Stimulated activated CD4-positive, alpha-beta T cell treated with anti-CD3 and anti-CD28 coated beads, TNF-alpha, amount 100 ng/mL, for 24 hours (primary cell): ENCODE data around the gene INTS1.
A peak's percentile ranks its signal among the peaks of the same experiment; 100 is the strongest.

Experiments used
- DNase-seq, 3 experiments: peaks; one replicate each; pipeline ENCODE4 v3.0.0-alpha.2; 2020; ENCODE audit warnings: low read depth in 3 of 3

Gene INTS1

GRCh38 chr7:1541431-1542162 is 37.4 kb upstream of the INTS1 start:
- DNase-seq: no peak

GRCh38 chr7:1540776-1541271 is 36.6 kb upstream of the INTS1 start:
- DNase-seq: no peak

DNA sequence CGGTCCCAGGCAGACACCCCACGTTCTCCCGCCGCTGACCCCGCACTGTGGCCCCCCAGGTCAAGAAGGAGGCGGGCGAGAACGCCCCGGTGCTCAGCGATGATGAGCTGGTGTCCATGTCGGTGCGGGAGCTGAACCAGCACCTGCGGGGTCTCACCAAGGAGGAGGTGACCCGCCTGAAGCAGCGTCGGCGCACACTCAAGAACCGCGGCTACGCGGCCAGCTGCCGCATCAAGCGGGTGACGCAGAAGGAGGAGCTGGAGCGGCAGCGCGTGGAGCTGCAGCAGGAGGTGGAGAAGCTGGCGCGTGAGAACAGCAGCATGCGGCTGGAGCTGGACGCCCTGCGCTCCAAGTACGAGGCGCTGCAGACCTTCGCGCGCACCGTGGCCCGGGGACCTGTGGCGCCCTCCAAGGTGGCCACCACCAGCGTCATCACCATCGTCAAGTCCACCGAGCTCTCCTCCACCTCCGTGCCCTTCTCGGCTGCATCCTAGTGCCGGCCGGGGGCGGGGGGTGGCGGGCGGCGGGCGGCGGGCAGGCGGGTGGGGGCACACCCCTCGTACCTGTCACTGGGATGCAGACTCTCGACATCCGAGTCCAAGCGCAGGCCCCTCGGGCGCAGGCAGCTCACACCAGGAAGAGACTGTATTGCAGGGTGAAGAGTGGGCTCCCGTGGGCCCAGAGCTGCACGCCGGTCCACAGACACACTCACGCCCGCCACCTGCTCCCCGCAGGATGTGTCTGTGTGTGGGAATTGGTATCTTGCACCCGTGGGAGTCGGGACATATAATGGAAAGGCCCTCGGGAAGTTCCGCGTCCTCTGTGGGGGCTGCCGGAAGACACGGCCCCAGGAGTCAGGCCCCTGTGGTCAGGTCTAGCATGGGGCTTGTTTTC is 35.9 kb upstream of the INTS1 start:
- no peak for DNase-seq

DNA sequence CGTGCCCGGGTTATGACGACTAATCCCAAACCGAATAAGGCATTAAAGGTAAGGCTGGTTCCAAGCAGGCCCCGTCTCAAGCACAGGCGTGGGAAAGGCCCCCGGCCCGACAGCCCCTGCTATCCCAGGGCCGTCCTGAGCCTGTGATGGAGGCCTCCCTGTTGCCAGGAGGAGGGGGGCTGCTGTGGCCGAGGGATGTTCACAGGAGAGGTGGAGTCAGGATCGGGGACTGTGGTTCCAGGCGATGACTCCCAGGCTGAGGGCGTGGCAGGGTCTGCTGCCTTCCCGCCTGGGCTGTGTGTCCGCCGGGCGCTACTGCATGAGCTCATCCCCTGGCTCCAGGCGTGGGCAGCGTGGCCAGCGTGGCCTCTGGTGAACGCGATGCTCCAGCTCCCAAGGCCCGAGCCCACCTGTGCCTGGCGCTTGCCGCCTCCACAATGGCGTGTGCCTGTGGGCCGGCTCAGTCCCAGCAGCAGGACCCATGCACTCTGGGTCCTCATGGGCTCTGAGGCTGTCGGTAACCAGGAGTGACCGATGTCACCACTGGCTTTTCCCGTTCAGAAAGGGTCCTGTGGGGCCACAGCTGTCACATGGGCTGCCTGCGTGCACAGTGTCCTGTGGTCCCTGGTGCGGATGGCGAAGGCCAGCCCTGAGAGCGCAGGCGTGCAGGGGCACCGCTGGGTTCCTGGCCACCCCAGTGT is 35.1 kb upstream of the INTS1 start:
- no peak for DNase-seq

- DNase-seq: no peak
Measured at GRCh38 chr7:1538544-1539180, 34.5 kb upstream of the INTS1 start.

- no peak for DNase-seq
Measured at GRCh38 chr7:1537535-1538412, 33.6 kb upstream of the INTS1 start.

GRCh38 chr7:1536743-1537534 is 32.8 kb upstream of the INTS1 start:
- DNase-seq: no peak

DNA sequence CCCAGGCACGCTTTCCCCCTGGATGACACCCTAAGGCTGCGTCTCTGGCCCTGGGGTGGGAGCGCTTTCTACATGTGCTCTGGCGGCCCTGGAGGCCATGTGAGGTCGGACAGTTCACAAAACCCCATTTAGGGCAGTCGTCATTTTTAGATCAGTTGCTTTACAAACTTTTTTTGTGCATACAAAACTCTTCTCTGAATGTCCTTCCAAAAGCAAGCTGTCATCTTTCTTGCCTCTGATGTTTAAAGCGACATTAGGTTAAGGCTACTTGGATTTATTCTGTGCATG is 32.2 kb upstream of the INTS1 start:
- no peak for DNase-seq

- DNase-seq: no peak
Measured at GRCh38 chr7:1535701-1536454, 31.7 kb upstream of the INTS1 start.

DNA sequence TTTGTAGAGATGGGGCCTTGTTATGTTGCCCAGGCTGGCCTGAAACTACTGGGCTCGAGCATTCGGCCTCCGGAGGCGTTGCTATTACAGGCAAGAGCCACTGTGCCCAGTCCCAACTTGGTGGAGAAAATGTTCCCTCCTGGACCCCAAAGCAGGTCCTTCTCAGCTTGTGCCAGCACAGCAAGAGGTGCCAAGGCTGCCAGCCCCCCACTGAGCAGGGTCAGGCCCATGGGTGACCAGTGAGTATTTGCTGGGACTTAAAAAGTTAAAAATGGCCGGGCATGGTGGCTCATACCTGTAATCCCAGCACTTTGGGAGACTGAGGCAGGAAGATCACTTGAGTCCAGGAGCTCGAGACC is 30.9 kb upstream of the INTS1 start:
- no peak for DNase-seq

DNA sequence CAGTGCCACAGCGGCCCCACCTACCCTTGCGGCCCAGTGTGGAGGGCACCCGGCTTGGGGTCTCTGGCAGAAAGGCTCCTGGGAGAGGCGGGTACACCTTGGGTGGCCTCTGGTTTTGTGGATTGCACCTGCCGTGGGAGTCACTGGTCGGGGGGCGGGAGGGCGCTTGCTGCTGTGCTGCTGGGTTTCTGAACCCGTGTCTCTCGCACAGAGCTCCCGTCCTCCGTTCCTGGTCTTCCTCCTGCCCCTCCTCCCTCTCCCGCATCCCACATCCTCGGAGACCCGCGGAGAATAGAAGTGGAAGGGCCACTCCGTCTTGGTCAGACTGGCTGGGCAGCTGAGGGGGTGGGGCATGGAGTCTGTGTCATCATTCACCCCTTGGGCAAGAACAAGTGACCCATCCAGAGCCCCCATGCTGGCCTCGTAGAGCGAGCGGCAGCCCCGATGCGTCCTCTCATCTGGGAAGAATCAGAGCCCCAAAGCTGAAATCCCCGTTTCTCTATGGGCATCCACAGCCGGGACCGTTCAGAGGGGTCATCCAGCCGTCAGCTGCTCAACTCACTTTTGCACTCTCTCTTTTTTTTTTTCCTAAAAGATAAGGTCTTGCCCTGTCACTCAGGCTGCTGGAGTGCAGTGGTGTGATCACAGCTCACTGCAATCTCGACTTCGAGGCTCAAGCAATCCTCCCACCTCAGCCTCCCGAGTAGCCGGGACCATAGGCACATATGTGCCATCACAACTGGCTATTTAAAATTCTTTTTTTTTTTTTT is 30.3 kb upstream of the INTS1 start:
- no peak for DNase-seq

GRCh38 chr7:1533547-1534329 is 29.5 kb upstream of the INTS1 start:
- peak in 1 of 3 experiments; percentile 39 for DNase-seq

DNA sequence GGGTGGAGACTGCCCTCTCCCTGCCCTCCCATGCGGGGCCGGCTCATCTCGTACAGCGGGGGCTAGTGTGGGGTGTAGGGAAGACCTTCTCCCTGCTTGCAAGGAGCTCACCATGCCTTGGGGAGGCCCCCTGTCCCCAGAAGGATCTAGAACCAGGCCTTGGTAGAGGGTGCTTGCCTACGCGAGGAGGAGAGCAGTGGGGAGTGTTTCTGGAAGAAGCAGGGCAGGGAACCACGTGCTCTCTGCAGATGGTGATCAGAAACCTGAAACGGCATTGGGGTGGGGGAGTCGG is 29.0 kb upstream of the INTS1 start:
- no peak for DNase-seq

DNA sequence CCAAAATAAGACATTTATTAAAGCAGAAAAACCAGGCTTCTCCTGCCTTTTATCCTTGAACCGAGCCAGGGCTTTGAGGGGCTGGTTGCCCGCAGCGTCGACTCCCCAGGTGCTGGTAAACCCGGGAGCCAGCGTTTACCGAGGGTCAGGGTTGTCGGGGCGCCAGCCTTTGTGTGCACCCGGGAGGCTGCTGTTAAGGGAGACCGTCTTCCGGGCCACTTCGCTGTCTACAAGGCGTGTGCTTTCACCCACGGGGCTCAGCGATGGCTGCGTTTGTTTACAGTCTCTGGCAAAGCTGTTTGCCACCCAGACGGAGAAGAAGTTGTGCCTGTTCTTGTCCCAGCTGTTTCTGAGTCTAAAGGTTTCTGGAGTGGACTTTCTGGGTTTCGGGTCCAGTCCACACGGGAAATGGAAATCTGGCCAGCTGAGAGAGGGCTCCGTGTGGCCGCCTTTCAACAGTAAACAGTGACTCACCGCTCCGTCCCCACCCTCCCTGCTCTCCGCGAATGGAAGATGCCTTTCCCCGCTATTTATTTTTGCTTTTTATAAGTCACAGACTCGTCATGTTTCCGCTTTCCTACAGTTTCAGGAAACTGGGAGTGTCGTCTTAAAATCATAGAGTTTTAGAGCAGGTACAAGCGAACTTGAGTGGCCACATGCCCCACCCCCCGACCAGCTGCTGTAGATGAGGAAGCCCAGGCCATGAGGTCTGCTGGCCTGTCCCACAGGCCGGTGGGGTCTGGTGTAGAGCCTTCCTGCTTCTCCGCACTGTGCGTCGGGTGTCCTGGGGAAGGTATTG is 28.5 kb upstream of the INTS1 start:
- DNase-seq: peak; percentile 34 to 61 (median 44)

GRCh38 chr7:1531979-1532455 is 27.8 kb upstream of the INTS1 start:
- DNase-seq: no peak

- DNase-seq: no peak
Measured at GRCh38 chr7:1531263-1531978, 27.2 kb upstream of the INTS1 start.

DNA sequence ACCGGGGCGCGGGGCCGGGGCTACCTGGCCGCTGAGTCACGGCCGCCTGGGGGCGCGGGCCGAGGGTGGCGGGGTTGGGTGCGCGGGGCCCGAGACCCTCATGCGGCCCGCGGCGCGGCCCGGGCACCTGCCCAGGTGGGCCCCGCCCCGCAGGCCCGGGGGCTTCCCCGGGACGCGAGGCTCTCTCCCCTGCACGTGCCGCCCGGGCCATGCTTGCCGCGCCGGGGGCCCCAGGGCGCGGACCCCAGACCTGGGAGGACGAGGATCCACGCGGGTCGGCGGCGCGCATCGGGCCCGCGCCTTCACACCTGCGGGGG is 26.7 kb upstream of the INTS1 start:
- DNase-seq: no peak
